Skeletal muscle tissue (tissue), 4 donors: ENCODE measurements around the gene PEX11A. TPM values are rescaled to one million over a fixed set of nuclear protein-coding genes. Genes with fewer than 3 reads are reported as not detected.
"Not testable (repeated sequence)": the region's sequence is repeated elsewhere in the genome, so short reads cannot be mapped to it uniquely, and the experiment has no call there.

Source experiments
- H3K27ac ChIP-seq: one replicate; pipeline ENCODE4 v1.7.0; 2013; ENCODE audit warnings: mild to moderate bottlenecking, low read depth, low read length, inconsistent platforms
- H3K27me3 ChIP-seq, 3 donors: one replicate each; pipeline ENCODE4 v1.7.0; 2013; ENCODE audit warnings: low read length in 3 of 3; ENCODE audit not compliant: control insufficient read depth in 3 of 3, insufficient read depth in 3 of 3
- H3K36me3 ChIP-seq, 3 donors: one replicate each; pipeline ENCODE4 v1.7.0; 2013; ENCODE audit warnings: low read length in 3 of 3; ENCODE audit not compliant: control insufficient read depth in 3 of 3, insufficient read depth in 3 of 3
- H3K4me1 ChIP-seq, 3 donors: one replicate each; pipeline ENCODE4 v1.7.0; 2013; ENCODE audit warnings: low read length in 3 of 3, mild to moderate bottlenecking in 3 of 3; ENCODE audit not compliant: control insufficient read depth in 3 of 3, insufficient read depth in 3 of 3
- H3K4me3 ChIP-seq, 3 donors: one replicate each; pipeline ENCODE4 v1.7.0; 2013; ENCODE audit warnings: low read length in 3 of 3
- H3K9ac ChIP-seq, 3 donors: one replicate each; pipeline ENCODE4 v1.7.0; 2013; ENCODE audit warnings: low read length in 3 of 3, mild to moderate bottlenecking in 3 of 3, moderate library complexity in 2 of 3, low read depth in 1 of 3
- H3K9me3 ChIP-seq, 3 donors: one replicate each; pipeline ENCODE4 v1.7.0; 2013; ENCODE audit warnings: low read length in 3 of 3; ENCODE audit not compliant: control insufficient read depth in 3 of 3
- total RNA-seq: library from RNA; depleted of rRNA; stranded (reverse); fragments of >200 nt; gene quantifications from one replicate; pipeline ENCODE4 v1.2.3, GENCODE V29; 2014
- donor health status: Osteomylitis.

The PEX11A gene
- total RNA-seq, 1 donor from 2014 or later: 8.9 TPM

DNA sequence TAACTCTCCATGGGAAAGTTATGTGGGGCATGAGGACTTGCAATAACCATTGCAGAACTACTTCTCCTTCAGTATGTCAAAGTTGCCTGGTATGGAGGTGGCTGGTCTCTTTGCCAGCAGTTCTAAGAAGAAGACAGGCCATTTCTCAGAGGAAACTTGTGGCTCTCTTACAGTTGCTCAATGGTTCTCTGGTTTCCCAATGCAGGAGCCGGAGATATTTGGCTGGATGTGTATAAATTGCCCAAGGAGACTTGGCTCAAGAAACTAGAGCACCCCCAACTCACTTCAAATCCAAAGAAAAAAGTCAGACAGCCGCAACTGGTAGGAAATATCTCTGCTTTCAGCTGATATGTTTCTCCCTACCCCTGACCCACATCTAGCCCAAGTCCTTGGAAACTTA lies 24.2 kb upstream of the PEX11A start:
- no peaks in the 10 kb centered on the region for H3K4me1 ChIP-seq
- no peaks in the 10 kb centered on the region for H3K36me3 ChIP-seq
- no peak overlapping the region for H3K9ac ChIP-seq
- no peak overlapping the region for H3K4me3 ChIP-seq
- H3K27me3 ChIP-seq: no peaks in the 10 kb centered on the region
- no peaks in the 10 kb centered on the region for H3K9me3 ChIP-seq
- H3K27ac ChIP-seq: no peak overlapping the region

DNA sequence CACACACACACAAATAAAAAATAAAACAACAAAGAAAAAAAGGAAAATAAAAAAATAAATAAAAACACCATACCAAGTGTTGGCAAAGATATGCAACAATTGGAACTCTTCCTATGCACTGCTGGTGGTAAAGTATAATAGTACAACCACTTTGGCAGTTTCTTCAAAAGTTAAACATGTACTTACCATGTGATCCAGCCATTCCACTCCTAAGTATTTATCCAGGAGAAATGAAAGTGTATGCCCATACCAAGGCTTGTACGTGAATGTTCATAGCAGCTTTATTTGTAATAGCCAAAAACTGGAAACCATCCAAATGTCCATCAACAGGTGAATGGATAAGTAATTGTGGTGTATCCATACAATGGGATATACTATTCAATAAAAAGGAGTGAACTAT lies 17.0 kb upstream of the PEX11A start:
- no peaks in the 10 kb centered on the region for H3K9me3 ChIP-seq
- H3K4me1 ChIP-seq: no peaks in the 10 kb centered on the region
- H3K27me3 ChIP-seq: no peaks in the 10 kb centered on the region
- no peak overlapping the region for H3K4me3 ChIP-seq
- no peak overlapping the region for H3K9ac ChIP-seq
- H3K27ac ChIP-seq: no peak overlapping the region
- no peaks in the 10 kb centered on the region for H3K36me3 ChIP-seq

DNA sequence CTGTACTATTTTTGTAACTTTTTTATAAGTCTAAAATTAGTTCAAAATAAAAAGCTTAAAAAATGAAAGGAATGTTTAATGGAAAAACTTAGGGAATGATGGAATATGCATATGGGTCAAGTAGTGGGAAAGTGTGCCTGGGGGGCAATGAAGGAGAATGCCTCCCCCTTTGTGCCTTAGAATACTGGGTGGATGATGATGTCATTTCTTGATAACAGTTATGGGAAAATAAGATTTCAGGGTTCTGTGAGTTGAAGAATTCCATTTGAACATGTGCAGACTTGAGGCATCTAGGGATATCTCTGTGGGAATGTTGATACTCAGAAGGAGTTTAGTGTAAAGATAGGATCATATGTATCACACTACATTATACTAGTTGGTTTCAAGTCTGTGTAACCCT lies 13.9 kb upstream of the PEX11A start:
- Histone ChIP-seq H3K36me3 (no peaks in the 10 kb centered on the region), H3K27ac (no peak overlapping the region), H3K9me3 (no peaks in the 10 kb centered on the region), H3K4me1 (no peaks in the 10 kb centered on the region), H3K9ac (no peak overlapping the region), H3K27me3 (peaks cover 0 to 9% (median 3%) of the 10 kb centered on the region in 3 donors), H3K4me3 (no peak overlapping the region)

DNA sequence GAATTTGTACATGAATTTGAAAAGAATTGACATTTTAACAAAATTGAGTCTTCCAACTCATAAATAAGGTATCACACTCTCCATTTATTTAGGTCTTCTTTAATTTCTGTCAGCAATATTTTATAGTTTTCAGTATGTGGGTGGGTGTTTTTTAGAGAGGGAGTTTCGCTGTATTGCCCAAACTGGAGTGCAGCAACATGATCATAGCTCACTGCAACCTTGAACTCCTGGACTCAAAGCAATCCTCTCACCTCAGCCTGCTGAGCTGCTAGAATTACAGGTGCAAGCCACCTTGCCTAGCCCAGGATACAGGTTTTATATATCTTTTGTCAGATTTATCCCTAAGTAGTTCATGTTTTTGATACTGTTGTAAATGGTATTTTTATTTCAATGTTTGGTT lies 4.6 kb upstream of the PEX11A start:
- no peaks in the 10 kb centered on the region for H3K27me3 ChIP-seq
- H3K4me3 ChIP-seq: no peak overlapping the region

DNA sequence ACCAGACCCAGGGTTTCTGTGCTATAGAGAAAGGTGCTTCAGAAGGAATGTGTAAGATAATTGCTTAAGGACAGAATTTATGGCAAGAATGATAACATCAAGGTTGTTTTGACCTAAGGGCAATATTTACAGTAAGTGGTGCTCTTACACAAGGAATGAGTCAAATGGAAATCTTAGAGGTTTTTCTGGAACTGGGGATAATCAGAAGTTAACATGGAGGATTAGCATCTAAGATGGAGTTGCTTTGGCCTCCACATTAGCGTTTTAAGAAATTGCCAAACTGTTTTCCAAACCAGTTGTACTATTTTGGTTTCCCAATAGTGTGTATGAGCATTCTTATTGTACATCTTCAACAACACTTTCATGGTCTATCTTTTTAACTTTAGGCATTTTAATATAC lies 3.1 kb upstream of the PEX11A start:
- H3K36me3 ChIP-seq: no peaks in the 10 kb centered on the region
- no peak overlapping the region for H3K27ac ChIP-seq
- peaks cover 4 to 13% (median 4%) of the 10 kb centered on the region in 3 donors for H3K4me1 ChIP-seq
- H3K27me3 ChIP-seq: no peaks in the 10 kb centered on the region
- no peak overlapping the region for H3K9ac ChIP-seq
- H3K4me3 ChIP-seq: no peak overlapping the region
- no peaks in the 10 kb centered on the region for H3K9me3 ChIP-seq

More for the DNA sequence above, 4.6 kb upstream of the PEX11A start:
- no peak overlapping the region for H3K27ac ChIP-seq
- no peak overlapping the region for H3K9ac ChIP-seq
- no peaks in the 10 kb centered on the region for H3K36me3 ChIP-seq
- H3K9me3 ChIP-seq: no peaks in the 10 kb centered on the region
- peaks cover 3 to 7% (median 4%) of the 10 kb centered on the region in 3 donors for H3K4me1 ChIP-seq

DNA sequence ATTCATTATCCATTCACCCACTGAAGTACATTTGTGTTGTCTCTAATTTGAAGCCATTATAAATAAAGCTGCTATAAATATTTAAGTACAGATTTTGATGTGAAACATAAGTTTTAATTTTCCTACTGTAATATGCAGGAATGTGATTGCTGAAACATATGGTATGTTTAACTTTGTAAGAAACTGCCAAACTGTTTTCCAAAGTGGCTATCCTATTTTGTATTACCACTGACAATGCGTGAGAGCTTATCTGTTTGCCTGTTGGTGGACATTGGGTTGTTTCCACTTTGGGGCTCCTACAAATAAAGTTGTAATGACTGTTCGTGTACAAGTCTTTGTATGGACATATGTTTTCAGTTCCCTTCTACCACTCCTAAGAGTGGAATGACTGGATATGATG lies 2.5 kb upstream of the PEX11A start:
- no peak overlapping the region for H3K27ac ChIP-seq
- H3K27me3 ChIP-seq: no peaks in the 10 kb centered on the region
- H3K36me3 ChIP-seq: no peaks in the 10 kb centered on the region
- H3K9me3 ChIP-seq: no peaks in the 10 kb centered on the region
- no peak overlapping the region for H3K9ac ChIP-seq
- no peak overlapping the region for H3K4me3 ChIP-seq
- H3K4me1 ChIP-seq: peaks cover 4 to 13% (median 4%) of the 10 kb centered on the region in 3 donors

DNA sequence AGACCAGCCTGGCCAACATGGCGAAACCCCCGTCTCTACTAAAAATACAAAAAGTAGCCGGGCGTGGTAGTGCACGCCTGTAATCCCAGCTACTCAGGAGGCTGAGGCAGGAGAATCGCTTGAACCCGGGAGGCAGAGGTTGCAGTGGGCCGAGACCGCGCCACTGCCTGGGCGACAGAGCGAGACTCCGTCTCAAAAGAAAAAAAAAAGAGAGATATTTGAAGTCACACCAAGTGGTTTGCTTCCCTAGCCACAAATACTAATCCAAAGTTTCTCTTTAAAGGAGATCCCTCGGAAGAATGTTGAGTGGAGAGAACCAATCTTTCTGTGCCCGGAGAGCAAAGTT lies 651 bp downstream of the PEX11A start:
- not testable (repeated sequence) for H3K27ac ChIP-seq, H3K27me3 ChIP-seq, H3K36me3 ChIP-seq, H3K9me3 ChIP-seq
- Histone ChIP-seq H3K4me1 (peaks cover 4 to 13% (median 4%) of the 10 kb centered on the region in 3 donors), H3K4me3 (peak overlapping the region; percentile 92 to 95 (median 93)), H3K9ac (peak overlapping the region; percentile 81 to 88 (median 85))

DNA sequence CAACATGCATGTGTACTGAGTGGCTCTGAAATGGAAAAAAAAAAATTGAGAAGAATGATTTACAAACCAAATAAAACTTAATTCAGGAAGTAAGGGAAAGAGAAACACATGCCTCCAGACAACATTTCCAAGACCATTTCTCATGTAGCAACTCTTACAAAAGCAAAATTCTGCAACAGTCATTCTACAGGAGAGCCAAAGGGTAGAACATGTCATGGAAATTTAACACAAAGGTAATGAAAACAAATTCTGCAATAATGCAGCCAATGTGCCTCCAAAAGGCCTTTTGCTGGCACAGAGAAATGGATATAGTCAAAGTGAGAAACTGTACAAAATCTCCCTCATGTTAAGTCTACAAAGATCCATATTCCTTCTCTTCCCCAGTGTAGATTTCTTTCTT lies 4.0 kb downstream of the PEX11A start:
- Histone ChIP-seq H3K27me3 (no peaks in the 10 kb centered on the region), H3K36me3 (peaks cover 0 to 14% (median 2%) of the 10 kb centered on the region in 3 donors), H3K4me1 (peaks cover 4 to 13% (median 4%) of the 10 kb centered on the region in 3 donors), H3K27ac (no peak overlapping the region), H3K9me3 (no peaks in the 10 kb centered on the region), H3K4me3 (no peak overlapping the region), H3K9ac (no peak overlapping the region)

DNA sequence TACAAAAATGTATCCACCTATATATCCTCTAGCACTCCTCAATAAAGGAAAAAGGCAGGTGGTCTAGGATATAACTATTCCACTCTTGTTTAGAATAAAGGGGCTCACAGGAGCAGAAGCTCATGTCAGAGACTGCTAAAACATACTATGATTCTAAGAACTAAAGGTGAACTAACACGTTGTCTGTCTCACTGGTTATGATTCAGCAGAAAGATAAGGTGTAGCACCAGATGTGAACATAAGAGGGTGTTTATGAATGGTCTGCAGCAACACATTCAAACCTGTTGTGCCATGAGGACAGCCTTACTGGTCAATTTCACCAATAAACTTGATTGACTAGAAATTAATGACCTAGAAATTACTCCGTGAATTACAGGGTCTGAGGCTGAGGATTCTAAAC lies 4.6 kb downstream of the PEX11A start:
- peaks cover 7 to 16% (median 8%) of the 10 kb centered on the region in 3 donors for H3K4me1 ChIP-seq
- H3K27me3 ChIP-seq: no peaks in the 10 kb centered on the region
- H3K27ac ChIP-seq: no peak overlapping the region
- H3K9ac ChIP-seq: no peak overlapping the region
- H3K36me3 ChIP-seq: peaks cover 0 to 14% (median 2%) of the 10 kb centered on the region in 3 donors
- no peak overlapping the region for H3K4me3 ChIP-seq
- H3K9me3 ChIP-seq: no peaks in the 10 kb centered on the region

DNA sequence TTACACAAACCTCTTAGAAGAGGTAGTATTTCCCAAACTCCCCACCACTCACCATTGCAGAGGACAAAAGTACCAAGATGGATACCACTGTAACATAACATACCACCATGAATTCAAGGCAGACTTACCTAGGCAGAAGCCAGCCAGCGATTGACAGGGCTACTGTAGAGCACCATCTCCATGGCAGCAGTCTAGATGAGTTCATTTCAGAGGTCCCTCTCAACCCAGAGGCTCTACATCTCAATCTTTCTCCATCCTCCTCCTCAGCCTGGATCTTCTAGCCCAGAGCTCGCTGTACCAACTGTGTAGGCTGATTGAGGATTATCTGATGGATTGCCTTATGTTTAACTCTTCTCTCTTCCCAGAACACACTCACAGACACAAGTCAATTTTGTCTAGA lies 9.4 kb downstream of the PEX11A start:
- H3K4me3 ChIP-seq: no peak overlapping the region
- H3K9me3 ChIP-seq: no peaks in the 10 kb centered on the region
- peak overlapping the region; percentile 9 for H3K27ac ChIP-seq
- H3K36me3 ChIP-seq: peaks cover 0 to 13% (median 2%) of the 10 kb centered on the region in 3 donors
- no peak overlapping the region for H3K9ac ChIP-seq
- H3K27me3 ChIP-seq: no peaks in the 10 kb centered on the region
- peaks cover 16 to 26% (median 23%) of the 10 kb centered on the region in 3 donors for H3K4me1 ChIP-seq
